ENCODE measurements around the gene GRIN1. TPM values are rescaled to one million over a fixed set of nuclear protein-coding genes. Genes with fewer than 3 reads are reported as not detected.

GRIN1 gene
- total RNA-seq, 1 donor from 2014 or later: 0.05 TPM

DNA sequence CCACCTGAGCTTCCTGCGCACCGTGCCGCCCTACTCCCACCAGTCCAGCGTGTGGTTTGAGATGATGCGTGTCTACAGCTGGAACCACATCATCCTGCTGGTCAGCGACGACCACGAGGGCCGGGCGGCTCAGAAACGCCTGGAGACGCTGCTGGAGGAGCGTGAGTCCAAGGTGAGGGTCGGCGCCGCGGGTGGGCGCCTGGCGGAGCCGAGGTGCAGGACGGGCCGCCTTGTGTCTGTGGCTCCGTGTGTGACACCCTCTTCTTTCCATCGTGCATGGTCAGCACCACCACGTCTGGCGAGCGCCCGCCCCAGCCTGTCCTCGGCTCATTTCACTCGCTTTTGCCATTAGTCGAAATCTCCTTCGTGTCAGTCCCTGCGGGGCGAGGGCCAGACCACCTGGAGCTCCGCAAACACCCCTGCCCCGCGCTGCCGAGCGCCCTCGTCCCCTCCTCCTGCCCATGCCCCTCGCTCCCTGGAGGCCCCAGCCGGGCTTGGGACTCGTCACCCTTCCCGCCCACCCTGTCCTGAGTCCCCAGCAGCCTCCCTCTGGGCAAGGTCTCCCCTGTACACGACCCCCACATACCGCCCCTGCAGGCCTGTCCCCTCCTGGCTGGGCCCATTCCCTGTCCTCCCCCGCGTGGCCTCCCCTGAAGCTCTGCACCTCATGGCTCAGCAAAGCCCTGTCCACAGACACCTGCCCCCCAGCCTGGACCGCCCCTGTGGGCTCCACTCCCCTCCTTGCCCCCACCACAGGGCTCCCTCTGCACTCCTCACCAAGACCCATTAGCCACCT, 7.0 kb downstream of the GRIN1 start:
- intact Hi-C loops (cut with micrococcal nuclease): no loop called here

DNA sequence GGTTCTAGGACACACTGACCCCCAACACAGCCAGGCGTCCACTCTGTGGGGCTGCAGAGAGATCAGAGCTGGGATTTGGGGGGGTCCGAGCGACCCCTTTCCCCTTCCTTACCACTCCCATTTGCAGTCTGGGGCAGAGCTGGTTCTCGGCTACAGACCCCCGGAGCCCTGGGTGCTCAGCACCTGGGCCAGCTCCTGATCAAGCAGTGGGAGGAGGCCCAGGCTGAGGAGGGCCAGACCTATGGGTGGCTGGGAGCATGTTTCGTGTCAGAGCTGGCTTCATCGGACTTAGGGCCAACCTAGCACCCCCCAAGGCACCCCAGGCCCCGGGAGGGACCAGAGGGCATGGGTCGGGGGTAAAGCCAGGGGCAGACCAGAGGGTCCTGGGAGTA, 7.6 kb downstream of the GRIN1 start:
- intact Hi-C loops (cut with micrococcal nuclease): no loop called here

DNA sequence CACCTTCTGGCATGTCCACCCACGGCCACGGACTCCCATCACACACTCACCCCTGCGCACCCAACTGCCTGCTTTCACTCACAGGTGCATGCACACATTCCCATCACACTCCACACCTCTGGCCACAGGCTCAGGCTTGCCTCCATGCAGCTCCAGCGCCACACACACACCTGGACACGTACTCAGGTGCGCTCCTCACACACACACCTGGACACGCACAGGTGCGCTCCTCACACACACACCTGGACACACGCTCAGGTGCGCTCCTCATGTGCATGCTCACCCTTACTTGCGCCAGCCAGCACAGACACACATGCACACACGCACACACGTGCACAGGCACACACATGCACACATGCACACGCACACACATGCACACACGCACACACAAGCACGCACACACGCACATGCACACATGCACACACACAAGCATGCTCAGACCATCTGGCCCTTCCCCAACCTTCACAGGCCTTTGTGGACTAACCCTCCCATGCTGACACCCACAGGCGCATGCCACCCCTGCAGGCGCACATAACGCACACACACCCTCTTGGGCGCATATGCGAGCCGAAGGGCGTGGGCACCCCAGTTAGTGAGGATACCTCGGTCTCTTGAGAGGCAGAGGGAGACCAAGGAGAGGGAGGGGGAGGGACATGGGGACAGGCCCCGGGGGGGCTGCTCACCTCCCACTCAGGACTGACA, 8.3 kb downstream of the GRIN1 start:
- intact Hi-C loops (cut with micrococcal nuclease): no loop called here

- intact Hi-C loops (cut with micrococcal nuclease): no loop called here
Measured at GRCh38 chr9:137147793-137148160, 8.8 kb downstream of the GRIN1 start.

- intact Hi-C loops (cut with micrococcal nuclease): no loop called here
Measured at GRCh38 chr9:137148242-137148641, 9.3 kb downstream of the GRIN1 start.

- intact Hi-C loops (cut with micrococcal nuclease): no loop called here
Measured at GRCh38 chr9:137148661-137149060, 9.7 kb downstream of the GRIN1 start.

- intact Hi-C loops (cut with micrococcal nuclease): no loop called here
Measured at GRCh38 chr9:137149363-137149762, 10.4 kb downstream of the GRIN1 start.

GRCh38 chr9:137149942-137150616, 11.1 kb downstream of the GRIN1 start:
- intact Hi-C loops (cut with micrococcal nuclease): loop anchor here (2.0 to 5.0 kb wide), 2 partner anchors 51 to 312 kb away; partner anchors contain the start of gene TPRN

DNA sequence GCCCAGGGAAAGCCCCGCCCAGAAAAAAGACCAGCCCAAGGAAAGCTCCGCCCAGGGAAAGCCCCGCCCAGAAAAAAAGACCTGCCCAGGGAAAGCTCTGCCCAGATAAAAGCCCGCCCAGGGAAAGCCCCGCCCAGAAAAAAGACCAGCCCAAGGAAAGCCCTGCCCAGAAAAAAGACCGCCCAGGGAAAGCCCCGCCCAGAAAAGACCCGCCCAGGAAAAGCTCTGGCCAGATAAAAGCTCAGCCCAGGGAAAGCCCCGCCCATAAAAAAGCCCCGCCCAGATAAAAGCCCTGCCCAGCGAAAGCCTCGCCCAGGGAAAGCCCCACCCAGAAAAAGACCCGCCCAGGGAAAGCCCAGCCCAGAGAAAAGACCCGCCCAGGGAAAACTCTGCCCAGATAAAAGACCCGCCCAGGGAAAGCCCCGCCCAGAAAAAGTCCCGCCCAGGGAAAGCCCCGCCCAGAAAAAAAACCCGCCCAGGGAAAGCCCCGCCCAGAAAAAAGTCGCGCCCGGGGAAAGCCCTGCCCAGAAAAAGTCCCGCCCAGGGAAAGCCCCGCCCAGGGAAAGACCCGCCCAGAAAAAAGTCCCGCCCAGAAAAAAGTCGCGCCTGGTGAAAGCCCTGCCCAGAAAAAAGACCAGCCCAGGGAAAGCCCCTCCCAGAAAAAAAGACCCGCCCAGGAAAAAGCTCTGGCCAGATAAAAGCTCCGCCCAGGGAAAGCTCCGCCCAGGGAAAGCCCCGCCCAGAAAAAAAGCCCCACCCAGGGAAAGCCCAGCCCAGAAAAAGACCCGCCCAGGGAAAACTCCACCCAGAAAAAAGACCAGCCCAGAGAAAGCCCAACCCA, 11.9 kb downstream of the GRIN1 start:
- intact Hi-C loops (cut with micrococcal nuclease): loop anchor here (2.0 to 5.0 kb wide), 2 partner anchors 50 to 311 kb away; partner anchors contain the start of gene TPRN

GRCh38 chr9:137152844-137153405, 14.0 kb downstream of the GRIN1 start:
- intact Hi-C loops (cut with micrococcal nuclease): loop anchor here (5.0 kb wide), 1 partner anchor 309 kb away; no protein-coding TSS in a partner anchor

DNA sequence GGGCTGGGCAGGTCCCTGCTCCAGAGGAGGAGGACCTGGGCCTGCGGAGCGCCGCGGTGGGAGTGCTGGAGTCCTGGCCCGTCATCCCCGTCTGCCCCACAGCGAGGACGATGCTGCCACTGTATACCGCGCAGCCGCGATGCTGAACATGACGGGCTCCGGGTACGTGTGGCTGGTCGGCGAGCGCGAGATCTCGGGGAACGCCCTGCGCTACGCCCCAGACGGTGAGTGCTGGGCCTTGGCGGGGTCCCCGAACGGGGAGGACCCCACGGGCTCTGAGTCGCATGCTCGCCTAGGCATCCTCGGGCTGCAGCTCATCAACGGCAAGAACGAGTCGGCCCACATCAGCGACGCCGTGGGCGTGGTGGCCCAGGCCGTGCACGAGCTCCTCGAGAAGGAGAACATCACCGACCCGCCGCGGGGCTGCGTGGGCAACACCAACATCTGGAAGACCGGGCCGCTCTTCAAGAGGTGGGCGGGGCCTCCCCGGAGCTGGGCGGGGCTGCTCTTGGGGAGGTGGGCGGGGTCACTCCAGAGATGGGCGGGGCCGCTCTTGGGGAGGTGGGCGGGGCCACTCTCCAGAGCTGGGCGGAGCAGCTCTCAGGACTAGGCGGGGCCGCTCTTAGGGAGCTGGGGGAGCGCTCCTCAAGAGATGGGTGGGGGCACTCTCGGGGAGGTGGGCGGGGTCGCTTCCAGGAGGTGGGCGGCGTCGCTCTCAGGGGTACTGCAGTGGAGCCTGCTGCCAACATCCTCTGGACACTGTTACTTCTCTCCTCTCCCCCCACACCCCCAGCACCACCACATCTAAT, 17.8 kb downstream of the GRIN1 start:
- intact Hi-C loops (cut with micrococcal nuclease): no loop called here

DNA sequence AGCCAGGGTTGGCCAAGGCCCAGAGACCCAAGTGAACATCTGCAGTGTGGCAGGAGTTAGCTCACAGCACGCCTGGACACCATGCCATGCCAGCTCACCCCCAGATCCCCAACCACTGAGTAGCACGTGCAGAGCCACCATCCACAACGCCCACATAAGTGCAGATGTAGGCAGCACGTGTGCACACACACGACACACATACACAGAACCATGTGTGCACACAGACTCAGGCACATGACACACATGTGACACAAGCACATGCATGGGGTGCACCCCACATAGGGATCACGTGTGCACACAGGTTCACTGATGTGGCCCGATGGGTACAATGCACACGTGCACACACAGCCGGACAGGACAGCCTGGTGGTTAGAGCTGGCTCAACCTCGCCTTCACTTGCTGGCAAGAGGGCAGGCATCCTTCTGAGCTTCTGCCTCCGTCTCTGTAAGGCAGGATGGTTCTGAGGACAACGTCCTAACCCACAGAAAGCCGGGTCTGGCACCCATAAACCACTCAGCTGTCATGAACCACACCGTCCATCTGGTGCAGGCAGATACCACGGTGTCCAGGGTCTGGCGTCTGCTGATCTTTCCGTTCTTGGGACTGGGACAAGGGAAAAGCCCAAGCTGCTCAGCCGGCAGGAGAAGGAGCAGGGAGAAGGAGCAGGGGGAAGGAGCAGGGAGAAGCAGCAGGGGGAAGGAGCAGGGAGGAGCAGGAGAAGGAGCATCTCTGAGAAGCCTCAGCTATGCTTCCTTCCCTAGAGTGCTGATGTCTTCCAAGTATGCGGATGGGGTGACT, 18.9 kb downstream of the GRIN1 start:
- intact Hi-C loops (cut with micrococcal nuclease): no loop called here

GRCh38 chr9:137158625-137159024, 19.7 kb downstream of the GRIN1 start:
- intact Hi-C loops (cut with micrococcal nuclease): no loop called here

DNA sequence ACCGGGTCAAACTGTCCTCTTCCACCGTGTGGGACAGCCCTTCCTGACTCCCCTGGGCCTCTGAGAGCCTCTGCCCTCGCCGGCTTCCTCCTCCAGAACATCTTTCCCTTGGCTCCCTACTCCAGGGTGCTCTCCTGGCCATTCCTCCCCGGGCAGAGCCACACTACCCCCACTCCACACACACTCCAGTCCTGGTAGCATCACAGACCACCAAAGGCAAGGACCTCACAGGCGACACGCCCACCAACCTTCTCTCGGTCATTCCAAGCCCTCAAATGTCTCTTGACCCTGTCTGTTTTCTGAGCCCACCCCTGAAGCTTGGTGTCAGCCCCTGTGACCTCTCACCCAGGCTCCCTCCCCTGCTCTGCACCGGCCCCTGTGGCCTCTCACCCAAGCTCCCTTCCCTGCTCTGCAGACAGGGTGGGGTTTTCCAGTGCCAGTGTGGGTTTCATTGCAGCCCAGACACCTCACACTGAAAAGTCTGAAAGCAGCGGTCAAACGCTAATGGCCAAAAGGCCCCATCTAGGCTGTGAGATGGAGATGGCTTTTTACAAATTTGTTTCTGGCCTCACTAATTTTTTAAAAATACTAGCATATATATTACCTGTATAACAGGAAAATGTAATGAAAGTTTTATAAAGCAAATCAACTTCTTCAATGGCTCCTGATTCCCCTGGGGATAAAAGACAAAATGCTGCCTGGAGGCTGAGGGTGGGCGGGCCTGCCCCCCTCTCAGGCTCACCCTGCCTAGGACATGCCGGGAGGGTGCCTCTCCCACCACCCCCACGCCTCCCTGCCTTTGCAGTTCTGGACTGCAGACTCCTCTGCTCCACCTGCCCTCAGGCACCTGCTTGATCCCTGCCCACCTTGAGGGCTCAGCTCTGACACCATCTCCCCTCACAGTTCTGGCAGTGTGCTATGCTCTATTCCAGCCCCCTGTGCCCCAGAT, 20.4 kb downstream of the GRIN1 start:
- intact Hi-C loops (cut with micrococcal nuclease): no loop called here

DNA sequence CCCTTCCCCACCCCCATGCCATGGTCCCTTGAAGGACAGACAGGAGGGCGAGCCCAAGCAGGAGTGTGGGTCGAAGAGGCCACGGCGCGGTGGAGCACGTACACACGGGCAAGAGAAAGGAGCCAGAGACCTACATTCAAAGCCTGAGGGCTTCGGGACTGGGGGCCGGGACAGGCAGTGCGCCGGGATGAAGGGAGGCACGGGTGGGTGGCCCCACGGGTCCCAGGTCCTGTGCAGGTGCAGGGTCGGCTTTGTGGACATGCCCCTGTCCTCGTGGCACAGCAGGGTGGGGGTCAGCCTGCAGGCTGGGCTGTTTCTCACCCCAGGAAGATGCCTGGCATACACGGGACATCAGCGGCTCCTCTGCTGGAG, 21.1 kb downstream of the GRIN1 start:
- intact Hi-C loops (cut with micrococcal nuclease): no loop called here

GRCh38 chr9:137160716-137161557, 22.0 kb downstream of the GRIN1 start:
- intact Hi-C loops (cut with micrococcal nuclease): no loop called here
